ENCODE data around the gene LRRC4C. TPM values are rescaled to one million over a fixed set of nuclear protein-coding genes. Genes with fewer than 3 reads are reported as not detected.

LRRC4C gene
- total RNA-seq, 2 donors from 2014 or later = 0.42 TPM; not detected in 1

- no peaks in the 10 kb centered on the region for H3K9me3 ChIP-seq
- intact Hi-C loops (cut with DNase I) = no loop called here
- H3K27me3 ChIP-seq = no peaks in the 10 kb centered on the region
- H3K36me3 ChIP-seq = no peaks in the 10 kb centered on the region
- no peak overlapping the region for H3K9ac ChIP-seq (ENCODE audit: low read depth in 2 of 2, low read length in 2 of 2)
- H3K27ac ChIP-seq = no peak overlapping the region
- TF ChIP-seq, protein P1, sequence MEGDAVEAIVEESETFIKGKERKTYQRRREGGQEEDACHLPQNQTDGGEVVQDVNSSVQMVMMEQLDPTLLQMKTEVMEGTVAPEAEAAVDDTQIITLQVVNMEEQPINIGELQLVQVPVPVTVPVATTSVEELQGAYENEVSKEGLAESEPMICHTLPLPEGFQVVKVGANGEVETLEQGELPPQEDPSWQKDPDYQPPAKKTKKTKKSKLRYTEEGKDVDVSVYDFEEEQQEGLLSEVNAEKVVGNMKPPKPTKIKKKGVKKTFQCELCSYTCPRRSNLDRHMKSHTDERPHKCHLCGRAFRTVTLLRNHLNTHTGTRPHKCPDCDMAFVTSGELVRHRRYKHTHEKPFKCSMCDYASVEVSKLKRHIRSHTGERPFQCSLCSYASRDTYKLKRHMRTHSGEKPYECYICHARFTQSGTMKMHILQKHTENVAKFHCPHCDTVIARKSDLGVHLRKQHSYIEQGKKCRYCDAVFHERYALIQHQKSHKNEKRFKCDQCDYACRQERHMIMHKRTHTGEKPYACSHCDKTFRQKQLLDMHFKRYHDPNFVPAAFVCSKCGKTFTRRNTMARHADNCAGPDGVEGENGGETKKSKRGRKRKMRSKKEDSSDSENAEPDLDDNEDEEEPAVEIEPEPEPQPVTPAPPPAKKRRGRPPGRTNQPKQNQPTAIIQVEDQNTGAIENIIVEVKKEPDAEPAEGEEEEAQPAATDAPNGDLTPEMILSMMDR (IDR thresholded peaks at IDR 0.05) = no peak
- no peak overlapping the region for H3K4me3 ChIP-seq
- no peak for DNase-seq
- H3K4me1 ChIP-seq = no peaks in the 10 kb centered on the region
These were observed 178.2 kb downstream of the LRRC4C start for GRCh38 chr11:41281131-41281742.

DNA sequence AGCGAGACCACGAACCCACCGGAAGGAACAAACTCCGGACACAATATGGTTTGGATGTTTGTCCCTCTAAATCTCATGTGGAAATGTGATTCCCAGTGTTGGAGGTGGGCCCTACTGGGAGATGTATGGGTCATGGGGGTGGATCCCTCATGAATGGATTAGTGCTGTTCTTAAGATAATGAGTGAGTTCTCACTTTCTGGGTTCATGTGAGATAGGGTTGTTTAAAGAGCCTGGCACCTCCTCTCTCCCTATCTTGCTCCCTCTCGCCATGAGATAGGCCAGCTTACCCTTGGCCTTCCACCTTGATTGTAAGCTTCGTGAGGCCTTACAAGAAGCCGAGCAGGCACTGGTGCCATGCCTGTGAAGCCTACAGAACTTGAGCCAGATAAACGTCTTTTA, 184.6 kb downstream of the LRRC4C start:
- Histone ChIP-seq H3K27ac (no peak overlapping the region), H3K27me3 (no peaks in the 10 kb centered on the region), H3K36me3 (no peaks in the 10 kb centered on the region), H3K9me3 (no peaks in the 10 kb centered on the region), H3K4me1 (no peaks in the 10 kb centered on the region), H3K4me3 (no peak overlapping the region), H3K9ac (ENCODE audit: low read depth in 2 of 2, low read length in 2 of 2) (no peak overlapping the region)
- TF ChIP-seq, protein P1 (IDR thresholded peaks at IDR 0.05) = no peak
- intact Hi-C loops (cut with DNase I) = no loop called here
- no peak for DNase-seq

DNA sequence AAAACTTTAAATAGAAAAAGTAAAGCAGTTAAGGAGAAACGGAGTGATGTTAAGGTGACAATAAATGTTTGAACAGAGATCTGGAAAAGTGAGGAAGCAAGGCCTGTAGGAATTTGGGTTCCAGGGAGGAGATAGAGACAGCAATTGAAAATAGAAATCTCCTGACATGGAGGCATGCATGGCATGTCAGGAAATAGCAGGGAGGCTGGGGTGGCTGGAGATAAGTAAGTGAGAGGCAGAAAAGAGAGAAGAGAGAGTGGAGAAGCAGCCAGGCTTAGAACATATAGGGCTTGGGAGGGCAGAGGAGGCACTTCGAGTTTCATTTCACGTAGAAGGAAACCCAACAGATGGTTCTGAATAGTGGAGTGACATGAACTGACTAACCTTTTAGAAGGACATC, 185.5 kb downstream of the LRRC4C start:
- Histone ChIP-seq H3K36me3 (no peaks in the 10 kb centered on the region), H3K9me3 (no peaks in the 10 kb centered on the region), H3K27me3 (no peaks in the 10 kb centered on the region), H3K27ac (no peak overlapping the region), H3K4me1 (no peaks in the 10 kb centered on the region), H3K4me3 (no peak overlapping the region), H3K9ac (ENCODE audit: low read depth in 2 of 2, low read length in 2 of 2) (no peak overlapping the region)
- TF ChIP-seq, protein P1 (IDR thresholded peaks at IDR 0.05) = no peak
- DNase-seq = no peak
- intact Hi-C loops (cut with DNase I) = no loop called here

GRCh38 chr11:41267451-41267850, 192.0 kb downstream of the LRRC4C start:
- H3K9ac ChIP-seq (ENCODE audit: low read depth in 2 of 2, low read length in 2 of 2) = no peak overlapping the region
- H3K27me3 ChIP-seq = no peaks in the 10 kb centered on the region
- H3K4me3 ChIP-seq = no peak overlapping the region
- no peak overlapping the region for H3K27ac ChIP-seq
- no peaks in the 10 kb centered on the region for H3K36me3 ChIP-seq
- no peaks in the 10 kb centered on the region for H3K4me1 ChIP-seq
- DNase-seq = no peak
- TF ChIP-seq, protein P1 (IDR thresholded peaks at IDR 0.05) = no peak
- intact Hi-C loops (cut with DNase I) = no loop called here
- no peaks in the 10 kb centered on the region for H3K9me3 ChIP-seq

DNA sequence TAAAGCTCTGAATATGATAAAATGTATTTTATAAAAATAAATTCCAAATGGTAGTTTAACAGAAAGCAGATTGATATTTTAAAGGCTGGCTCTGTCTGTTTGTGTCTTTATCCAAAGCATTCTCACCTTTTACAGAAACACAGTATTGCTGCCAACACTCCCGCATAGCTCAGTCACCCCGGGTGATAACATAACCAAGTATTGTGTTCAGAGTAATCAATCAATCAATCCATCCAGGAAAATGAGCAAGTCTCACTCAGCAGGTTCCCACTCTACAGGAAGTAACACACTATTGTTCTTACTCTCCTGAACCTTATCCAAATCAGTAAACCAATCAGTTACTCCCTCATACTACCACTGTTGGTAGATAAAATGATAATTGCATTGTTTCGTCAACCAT, 203.4 kb downstream of the LRRC4C start:
- H3K36me3 ChIP-seq = no peaks in the 10 kb centered on the region
- no peak overlapping the region for H3K27ac ChIP-seq
- H3K4me3 ChIP-seq = no peak overlapping the region
- TF ChIP-seq, protein P1 (IDR thresholded peaks at IDR 0.05) = no peak
- H3K9ac ChIP-seq (ENCODE audit: low read depth in 2 of 2, low read length in 2 of 2) = no peak overlapping the region
- no peaks in the 10 kb centered on the region for H3K9me3 ChIP-seq
- intact Hi-C loops (cut with DNase I) = no loop called here
- no peaks in the 10 kb centered on the region for H3K4me1 ChIP-seq
- no peaks in the 10 kb centered on the region for H3K27me3 ChIP-seq
- DNase-seq = no peak
